WTC11 (cell line): ENCODE measurements around the gene KCNE1. TPM values are rescaled to one million over a fixed set of nuclear protein-coding genes. Genes with fewer than 3 reads are reported as not detected.

ENCODE experiments used
- ATAC-seq: fragments of 200-7000 bp; cut with Tn5 transposase; 2 replicates; pipeline ENCODE4 v1.10.0; 2021; ENCODE audit warnings: mild to moderate bottlenecking, moderate library complexity
- CTCF ChIA-PET: fragments of 300-600 bp; sonication (Branson Sonifier 250); formaldehyde crosslinking; loops from one replicate; lab custom pipeline; 2021; ENCODE audit warnings: antibody characterized with exemption; lab: Charles Lee
- POLR2A ChIA-PET: fragments of 350-600 bp; sonication (Branson Sonifier 250); formaldehyde crosslinking; loops from one replicate; lab custom pipeline; 2021; ENCODE audit warnings: antibody characterized with exemption; lab: Charles Lee
- DNase-seq: peaks from one replicate; pipeline ENCODE4 v3.0.0; 2021; ENCODE audit warnings: low spot score
- H3K27ac Mint-ChIP-seq: 2 replicates; pipeline ENCODE4 v1.8.0; 2021; ENCODE audit warnings: mixed read lengths
- H3K27me3 Mint-ChIP-seq: 2 replicates; pipeline ENCODE4 v1.8.0; 2021; ENCODE audit warnings: low read depth, mild to moderate bottlenecking, moderate library complexity, mixed read lengths
- H3K36me3 Mint-ChIP-seq: 2 replicates; pipeline ENCODE4 v1.8.0; 2021; ENCODE audit warnings: mixed read lengths
- H3K4me1 Mint-ChIP-seq: 2 replicates; pipeline ENCODE4 v1.8.0; 2022; ENCODE audit warnings: mixed read lengths
- H3K4me3 Mint-ChIP-seq: 2 replicates; pipeline ENCODE4 v1.8.0; 2021; ENCODE audit warnings: mild to moderate bottlenecking, moderate library complexity, mixed read lengths
- H3K9me3 Mint-ChIP-seq: 2 replicates; pipeline ENCODE4 v1.8.0; 2021; ENCODE audit warnings: mixed read lengths
- ATF1 ChIP-seq: sonication (generic); formaldehyde crosslinking; IDR thresholded peaks from 2 replicates; pipeline ENCODE4 v1.8.1; 2023; ENCODE audit warnings: mild to moderate bottlenecking, moderate library complexity, missing genetic modification reagents
- EMX1 ChIP-seq: fragments of 250-450 bp; sonication (Bioruptor Pico); IDR thresholded peaks from 2 replicates; pipeline ENCODE4 v1.8.0; 2021; ENCODE audit warnings: mild to moderate bottlenecking
- IRF2 ChIP-seq: sonication (generic); formaldehyde crosslinking; IDR thresholded peaks from 2 replicates; pipeline ENCODE4 v1.8.0; 2022; ENCODE audit warnings: low read depth, missing genetic modification reagents, borderline replicate concordance
- NFYB ChIP-seq: sonication (generic); formaldehyde crosslinking; conservative IDR thresholded peaks from 2 replicates; pipeline ENCODE4 v1.8.0; 2022; ENCODE audit warnings: low read depth, missing genetic modification reagents
- NR3C1 ChIP-seq: sonication (generic); formaldehyde crosslinking; conservative IDR thresholded peaks from 2 replicates; pipeline ENCODE4 v1.8.1; 2023; ENCODE audit warnings: low read depth, mild to moderate bottlenecking, missing genetic modification reagents
- OVOL2 ChIP-seq: fragments of 250-450 bp; sonication (Bioruptor Pico); IDR thresholded peaks from 2 replicates; pipeline ENCODE4 v1.9.0; 2021; ENCODE audit warnings: mild to moderate bottlenecking, borderline replicate concordance
- SP1 ChIP-seq: sonication (generic); formaldehyde crosslinking; conservative IDR thresholded peaks from 2 replicates; pipeline ENCODE4 v1.8.1; 2022; ENCODE audit warnings: missing genetic modification reagents
- ZBTB21 ChIP-seq: sonication (generic); formaldehyde crosslinking; IDR thresholded peaks from 2 replicates; pipeline ENCODE4 v1.8.1; 2023; ENCODE audit warnings: mild to moderate bottlenecking, missing genetic modification reagents, borderline replicate concordance
- total RNA-seq: library from RNA; stranded (reverse); gene quantifications from 3 replicates; pipeline ENCODE4 v1.2.3, GENCODE V29; 2021
- TF ChIP-seq, protein P1 (sequence below): sonication (generic); formaldehyde crosslinking; IDR thresholded peaks from 2 replicates; pipeline ENCODE4 v1.8.1; 2022; ENCODE audit warnings: low read depth, mild to moderate bottlenecking, moderate library complexity, missing genetic modification reagents, borderline replicate concordance
- TF ChIP-seq, protein P2 (sequence below): sonication (generic); formaldehyde crosslinking; IDR thresholded peaks from 2 replicates; pipeline ENCODE4 v1.8.0; 2023; ENCODE audit warnings: mild to moderate bottlenecking, missing genetic modification reagents
- TF ChIP-seq, protein P3 (sequence below): sonication (generic); formaldehyde crosslinking; IDR thresholded peaks from 2 replicates; pipeline ENCODE4 v1.8.1; 2023; ENCODE audit warnings: mild to moderate bottlenecking, missing genetic modification reagents, moderate library complexity
- TF ChIP-seq, protein P4 (sequence below): fragments of 250-450 bp; sonication (Bioruptor Pico); IDR thresholded peaks from 2 replicates; pipeline ENCODE4 v1.9.0; 2021; ENCODE audit warnings: moderate library complexity, mild to moderate bottlenecking, inconsistent platforms, borderline replicate concordance
- TF ChIP-seq, protein P5 (sequence below): sonication (generic); formaldehyde crosslinking; IDR thresholded peaks from 2 replicates; pipeline ENCODE4 v1.8.1; 2022; ENCODE audit warnings: missing genetic modification reagents, borderline replicate concordance
- TF ChIP-seq, protein P6 (sequence below): fragments of 250-450 bp; sonication (Bioruptor Pico); conservative IDR thresholded peaks from 2 replicates; pipeline ENCODE4 v1.9.0; 2021; ENCODE audit warnings: mild to moderate bottlenecking
- TF ChIP-seq, protein P7 (sequence below): sonication (generic); formaldehyde crosslinking; IDR thresholded peaks from 2 replicates; pipeline ENCODE4 v1.8.0; 2022; ENCODE audit warnings: missing genetic modification reagents
- TF ChIP-seq, protein P8 (sequence below): sonication (generic); formaldehyde crosslinking; IDR thresholded peaks from 2 replicates; pipeline ENCODE4 v1.8.1; 2023; ENCODE audit warnings: mild to moderate bottlenecking, missing genetic modification reagents

Gene KCNE1
- total RNA-seq, 1 experiment from 2014 or later: 0.37 TPM

DNA sequence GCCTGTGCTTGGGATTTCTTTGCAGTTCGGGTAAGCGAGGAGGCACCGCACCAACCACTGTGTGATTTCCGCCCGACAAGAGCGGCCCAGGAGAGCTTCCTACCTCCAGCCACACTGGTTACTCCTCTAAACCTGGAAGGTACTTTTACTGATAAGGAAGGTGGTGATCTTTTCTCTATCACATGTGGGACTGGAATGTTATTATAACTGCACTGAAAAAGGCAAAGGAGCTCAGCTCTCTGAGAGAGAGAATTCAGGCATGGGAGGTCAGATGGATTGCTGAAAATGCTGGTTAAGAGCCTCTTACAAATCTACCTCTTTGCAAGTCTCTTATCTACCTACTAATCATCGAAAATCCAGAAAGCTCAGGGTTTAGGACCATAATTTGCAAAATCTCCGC lies 7.7 kb upstream of the KCNE1 start:
- POLR2A ChIA-PET: no interaction called here
- no peaks in the 10 kb centered on the region for H3K9me3 Mint-ChIP-seq
- ATAC-seq: no peak

More for the DNA sequence above, 7.7 kb upstream of the KCNE1 start:
- Mint-ChIP-seq H3K4me1 (peaks cover 55% of the 10 kb centered on the region), H3K27me3 (no peaks in the 10 kb centered on the region; the same call in 1 of the 2 replicates), H3K4me3 (no peak overlapping the region), H3K27ac (no peak overlapping the region), H3K36me3 (no peaks in the 10 kb centered on the region)
- TF ChIP-seq ATF1 (CRISPR knock-in tag) (no peak), NFYB (no peak), ZBTB21 (CRISPR knock-in tag) (no peak), OVOL2 (CRISPR knock-in tag) (no peak), NR3C1 (no peak), EMX1 (no peak), IRF2 (CRISPR knock-in tag) (no peak), SP1 (no peak)
- TF ChIP-seq, protein P1, sequence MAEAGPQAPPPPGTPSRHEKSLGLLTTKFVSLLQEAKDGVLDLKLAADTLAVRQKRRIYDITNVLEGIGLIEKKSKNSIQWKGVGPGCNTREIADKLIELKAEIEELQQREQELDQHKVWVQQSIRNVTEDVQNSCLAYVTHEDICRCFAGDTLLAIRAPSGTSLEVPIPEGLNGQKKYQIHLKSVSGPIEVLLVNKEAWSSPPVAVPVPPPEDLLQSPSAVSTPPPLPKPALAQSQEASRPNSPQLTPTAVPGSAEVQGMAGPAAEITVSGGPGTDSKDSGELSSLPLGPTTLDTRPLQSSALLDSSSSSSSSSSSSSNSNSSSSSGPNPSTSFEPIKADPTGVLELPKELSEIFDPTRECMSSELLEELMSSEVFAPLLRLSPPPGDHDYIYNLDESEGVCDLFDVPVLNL (CRISPR knock-in tag): no peak
- TF ChIP-seq, protein P2, sequence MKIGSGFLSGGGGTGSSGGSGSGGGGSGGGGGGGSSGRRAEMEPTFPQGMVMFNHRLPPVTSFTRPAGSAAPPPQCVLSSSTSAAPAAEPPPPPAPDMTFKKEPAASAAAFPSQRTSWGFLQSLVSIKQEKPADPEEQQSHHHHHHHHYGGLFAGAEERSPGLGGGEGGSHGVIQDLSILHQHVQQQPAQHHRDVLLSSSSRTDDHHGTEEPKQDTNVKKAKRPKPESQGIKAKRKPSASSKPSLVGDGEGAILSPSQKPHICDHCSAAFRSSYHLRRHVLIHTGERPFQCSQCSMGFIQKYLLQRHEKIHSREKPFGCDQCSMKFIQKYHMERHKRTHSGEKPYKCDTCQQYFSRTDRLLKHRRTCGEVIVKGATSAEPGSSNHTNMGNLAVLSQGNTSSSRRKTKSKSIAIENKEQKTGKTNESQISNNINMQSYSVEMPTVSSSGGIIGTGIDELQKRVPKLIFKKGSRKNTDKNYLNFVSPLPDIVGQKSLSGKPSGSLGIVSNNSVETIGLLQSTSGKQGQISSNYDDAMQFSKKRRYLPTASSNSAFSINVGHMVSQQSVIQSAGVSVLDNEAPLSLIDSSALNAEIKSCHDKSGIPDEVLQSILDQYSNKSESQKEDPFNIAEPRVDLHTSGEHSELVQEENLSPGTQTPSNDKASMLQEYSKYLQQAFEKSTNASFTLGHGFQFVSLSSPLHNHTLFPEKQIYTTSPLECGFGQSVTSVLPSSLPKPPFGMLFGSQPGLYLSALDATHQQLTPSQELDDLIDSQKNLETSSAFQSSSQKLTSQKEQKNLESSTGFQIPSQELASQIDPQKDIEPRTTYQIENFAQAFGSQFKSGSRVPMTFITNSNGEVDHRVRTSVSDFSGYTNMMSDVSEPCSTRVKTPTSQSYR: no peak
- TF ChIP-seq, protein P3, sequence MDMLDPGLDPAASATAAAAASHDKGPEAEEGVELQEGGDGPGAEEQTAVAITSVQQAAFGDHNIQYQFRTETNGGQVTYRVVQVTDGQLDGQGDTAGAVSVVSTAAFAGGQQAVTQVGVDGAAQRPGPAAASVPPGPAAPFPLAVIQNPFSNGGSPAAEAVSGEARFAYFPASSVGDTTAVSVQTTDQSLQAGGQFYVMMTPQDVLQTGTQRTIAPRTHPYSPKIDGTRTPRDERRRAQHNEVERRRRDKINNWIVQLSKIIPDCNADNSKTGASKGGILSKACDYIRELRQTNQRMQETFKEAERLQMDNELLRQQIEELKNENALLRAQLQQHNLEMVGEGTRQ: no peak
- TF ChIP-seq, protein P4, sequence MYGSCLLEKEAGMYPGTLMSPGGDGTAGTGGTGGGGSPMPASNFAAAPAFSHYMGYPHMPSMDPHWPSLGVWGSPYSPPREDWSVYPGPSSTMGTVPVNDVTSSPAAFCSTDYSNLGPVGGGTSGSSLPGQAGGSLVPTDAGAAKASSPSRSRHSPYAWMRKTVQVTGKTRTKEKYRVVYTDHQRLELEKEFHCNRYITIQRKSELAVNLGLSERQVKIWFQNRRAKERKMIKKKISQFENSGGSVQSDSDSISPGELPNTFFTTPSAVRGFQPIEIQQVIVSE: no peak
- TF ChIP-seq, protein P5, sequence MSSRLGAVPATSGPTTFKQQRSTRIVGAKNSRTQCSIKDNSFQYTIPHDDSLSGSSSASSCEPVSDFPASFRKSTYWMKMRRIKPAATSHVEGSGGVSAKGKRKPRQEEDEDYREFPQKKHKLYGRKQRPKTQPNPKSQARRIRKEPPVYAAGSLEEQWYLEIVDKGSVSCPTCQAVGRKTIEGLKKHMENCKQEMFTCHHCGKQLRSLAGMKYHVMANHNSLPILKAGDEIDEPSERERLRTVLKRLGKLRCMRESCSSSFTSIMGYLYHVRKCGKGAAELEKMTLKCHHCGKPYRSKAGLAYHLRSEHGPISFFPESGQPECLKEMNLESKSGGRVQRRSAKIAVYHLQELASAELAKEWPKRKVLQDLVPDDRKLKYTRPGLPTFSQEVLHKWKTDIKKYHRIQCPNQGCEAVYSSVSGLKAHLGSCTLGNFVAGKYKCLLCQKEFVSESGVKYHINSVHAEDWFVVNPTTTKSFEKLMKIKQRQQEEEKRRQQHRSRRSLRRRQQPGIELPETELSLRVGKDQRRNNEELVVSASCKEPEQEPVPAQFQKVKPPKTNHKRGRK: no peak
- TF ChIP-seq, protein P6, sequence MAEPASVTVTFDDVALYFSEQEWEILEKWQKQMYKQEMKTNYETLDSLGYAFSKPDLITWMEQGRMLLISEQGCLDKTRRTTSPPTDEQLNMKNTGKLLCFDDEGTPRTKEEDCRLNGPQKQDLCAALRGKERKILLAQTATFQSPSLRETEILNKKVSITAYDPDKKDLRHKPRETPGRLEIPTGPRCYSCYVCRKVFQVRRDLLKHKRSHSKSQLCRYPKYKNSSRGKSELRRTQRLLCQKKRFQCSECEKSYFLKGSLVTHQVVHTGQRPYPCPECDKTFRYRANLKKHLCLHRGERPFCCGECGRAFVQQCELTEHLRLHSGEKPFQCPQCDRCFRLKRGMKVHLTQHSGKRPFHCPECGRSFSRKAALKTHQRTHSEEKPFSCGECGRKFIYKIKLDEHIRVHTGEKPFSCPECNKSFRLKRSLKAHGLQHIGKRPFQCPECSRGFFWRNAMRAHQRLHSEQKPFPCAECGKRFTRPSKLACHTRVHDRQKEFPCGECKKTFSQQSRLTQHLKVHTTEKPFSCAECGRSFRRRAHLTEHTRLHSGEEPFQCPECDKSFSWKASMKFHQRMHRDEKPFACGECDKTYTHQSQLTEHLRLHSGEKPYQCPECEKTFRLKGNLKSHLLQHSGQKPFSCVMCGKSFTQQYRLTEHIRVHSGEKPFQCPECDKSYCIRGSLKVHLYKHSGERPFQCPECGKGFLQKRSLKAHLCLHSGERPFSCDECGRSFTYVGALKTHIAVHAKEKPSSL (CRISPR knock-in tag): no peak
- TF ChIP-seq, protein P7, sequence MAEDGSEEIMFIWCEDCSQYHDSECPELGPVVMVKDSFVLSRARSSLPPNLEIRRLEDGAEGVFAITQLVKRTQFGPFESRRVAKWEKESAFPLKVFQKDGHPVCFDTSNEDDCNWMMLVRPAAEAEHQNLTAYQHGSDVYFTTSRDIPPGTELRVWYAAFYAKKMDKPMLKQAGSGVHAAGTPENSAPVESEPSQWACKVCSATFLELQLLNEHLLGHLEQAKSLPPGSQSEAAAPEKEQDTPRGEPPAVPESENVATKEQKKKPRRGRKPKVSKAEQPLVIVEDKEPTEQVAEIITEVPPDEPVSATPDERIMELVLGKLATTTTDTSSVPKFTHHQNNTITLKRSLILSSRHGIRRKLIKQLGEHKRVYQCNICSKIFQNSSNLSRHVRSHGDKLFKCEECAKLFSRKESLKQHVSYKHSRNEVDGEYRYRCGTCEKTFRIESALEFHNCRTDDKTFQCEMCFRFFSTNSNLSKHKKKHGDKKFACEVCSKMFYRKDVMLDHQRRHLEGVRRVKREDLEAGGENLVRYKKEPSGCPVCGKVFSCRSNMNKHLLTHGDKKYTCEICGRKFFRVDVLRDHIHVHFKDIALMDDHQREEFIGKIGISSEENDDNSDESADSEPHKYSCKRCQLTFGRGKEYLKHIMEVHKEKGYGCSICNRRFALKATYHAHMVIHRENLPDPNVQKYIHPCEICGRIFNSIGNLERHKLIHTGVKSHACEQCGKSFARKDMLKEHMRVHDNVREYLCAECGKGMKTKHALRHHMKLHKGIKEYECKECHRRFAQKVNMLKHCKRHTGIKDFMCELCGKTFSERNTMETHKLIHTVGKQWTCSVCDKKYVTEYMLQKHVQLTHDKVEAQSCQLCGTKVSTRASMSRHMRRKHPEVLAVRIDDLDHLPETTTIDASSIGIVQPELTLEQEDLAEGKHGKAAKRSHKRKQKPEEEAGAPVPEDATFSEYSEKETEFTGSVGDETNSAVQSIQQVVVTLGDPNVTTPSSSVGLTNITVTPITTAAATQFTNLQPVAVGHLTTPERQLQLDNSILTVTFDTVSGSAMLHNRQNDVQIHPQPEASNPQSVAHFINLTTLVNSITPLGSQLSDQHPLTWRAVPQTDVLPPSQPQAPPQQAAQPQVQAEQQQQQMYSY: no peak
- TF ChIP-seq, protein P8, sequence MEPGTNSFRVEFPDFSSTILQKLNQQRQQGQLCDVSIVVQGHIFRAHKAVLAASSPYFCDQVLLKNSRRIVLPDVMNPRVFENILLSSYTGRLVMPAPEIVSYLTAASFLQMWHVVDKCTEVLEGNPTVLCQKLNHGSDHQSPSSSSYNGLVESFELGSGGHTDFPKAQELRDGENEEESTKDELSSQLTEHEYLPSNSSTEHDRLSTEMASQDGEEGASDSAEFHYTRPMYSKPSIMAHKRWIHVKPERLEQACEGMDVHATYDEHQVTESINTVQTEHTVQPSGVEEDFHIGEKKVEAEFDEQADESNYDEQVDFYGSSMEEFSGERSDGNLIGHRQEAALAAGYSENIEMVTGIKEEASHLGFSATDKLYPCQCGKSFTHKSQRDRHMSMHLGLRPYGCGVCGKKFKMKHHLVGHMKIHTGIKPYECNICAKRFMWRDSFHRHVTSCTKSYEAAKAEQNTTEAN (CRISPR knock-in tag): no peak
- CTCF ChIA-PET: interaction anchor here (1.0 to 7.2 kb wide), 3 partner anchors 9 to 84 kb away, joined by 4 to 71 read pairs (median 8); no protein-coding TSS in a partner anchor
- no peak for DNase-seq
